HCT116 (cell line): ENCODE data around the gene SPEM1.

ENCODE experiments used
- CTCF ChIP-seq, 3 experiments: fragments of 200-600 bp in 1 of 3; sonication (generic) in 1 of 3; IDR thresholded peaks in 2 of 3; conservative IDR thresholded peaks in 1 of 3; 2 replicates each; pipeline ENCODE4 v1.5.1; 2012 to 2017; ENCODE audit warnings: low read depth in 2 of 3, low read length in 2 of 3, antibody characterized with exemption in 1 of 3, borderline replicate concordance in 1 of 3, control low read depth in 1 of 3, mild to moderate bottlenecking in 1 of 3, mixed read lengths in 1 of 3, mixed run types in 1 of 3, moderate library complexity in 1 of 3; ENCODE audit not compliant: insufficient read depth in 1 of 3
- MAX ChIP-seq: IDR thresholded peaks from 2 replicates; pipeline ENCODE4 v1.6.1; 2012
- POLR2AphosphoS5 ChIP-seq: IDR thresholded peaks from 2 replicates; pipeline ENCODE4 v1.6.1; 2011; ENCODE audit warnings: mild to moderate bottlenecking, low read depth, low read length, moderate library complexity
- SRF ChIP-seq: IDR thresholded peaks from 2 replicates; pipeline ENCODE4 v1.6.1; 2012; ENCODE audit warnings: low read depth

- no peak for TF ChIP-seq CTCF (IDR thresholded peaks at IDR 0.05 in 2 of 3, conservative IDR thresholded peaks at IDR 0.05 in 1 of 3; ENCODE audit: borderline replicate concordance in 1 of 3, insufficient read depth in 1 of 3, low read depth in 2 of 3, low read length in 2 of 3)
- no peak for TF ChIP-seq POLR2AphosphoS5
- no peak for TF ChIP-seq SRF
- no peak for TF ChIP-seq MAX
Observed at GRCh38 chr17:7388856-7389255, 31.3 kb upstream of the SPEM1 start.
